ENCODE measurements around the gene PRRT3. TPM values are rescaled to one million over a fixed set of nuclear protein-coding genes. Genes with fewer than 3 reads are reported as not detected.

PRRT3 gene
- total and polyA plus RNA-seq, 9 of the 15 experiments (the other 6 are each of a cell fraction or from before 2014, with no cell fraction given), result 0.06 to 1.9 (median 1.2) TPM

DNA sequence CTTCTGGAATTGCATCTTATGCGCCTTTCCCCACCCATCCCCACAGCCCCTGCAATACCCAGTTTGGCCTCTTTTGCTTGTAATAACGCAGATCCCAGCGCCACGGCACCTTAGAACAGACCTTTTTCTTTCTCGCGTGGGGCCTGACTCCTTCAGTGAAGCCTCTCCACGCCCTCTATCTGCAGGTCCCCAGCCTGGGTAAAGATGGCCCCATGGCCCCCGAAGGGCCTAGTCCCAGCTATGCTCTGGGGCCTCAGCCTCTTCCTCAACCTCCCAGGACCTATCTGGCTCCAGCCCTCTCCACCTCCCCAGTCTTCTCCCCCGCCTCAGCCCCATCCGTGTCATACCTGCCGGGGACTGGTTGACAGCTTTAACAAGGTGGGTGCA, 18.0 kb downstream of the PRRT3 start (continued):
- TF ChIP-seq, protein P1, sequence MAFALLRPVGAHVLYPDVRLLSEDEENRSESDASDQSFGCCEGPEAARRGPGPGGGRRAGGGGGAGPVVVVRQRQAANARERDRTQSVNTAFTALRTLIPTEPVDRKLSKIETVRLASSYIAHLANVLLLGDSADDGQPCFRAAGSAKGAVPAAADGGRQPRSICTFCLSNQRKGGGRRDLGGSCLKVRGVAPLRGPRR (CRISPR knock-in tag; IDR thresholded peaks at IDR 0.05), result 0 out of 2 replicates have a peak, but pooled peaks have one; percentile 15
- TF ChIP-seq MYC (IDR thresholded peaks at IDR 0.05; ENCODE audit: low read depth, low read length) (no peak), MYC (CRISPR knock-in tag; IDR thresholded peaks at IDR 0.05; ENCODE audit: borderline replicate concordance, low read depth) (no peak), ZNF133 (CRISPR knock-in tag; IDR thresholded peaks at IDR 0.05) (no peak), TRIM28 (IDR thresholded peaks at IDR 0.05) (no peak), NFATC3 (IDR thresholded peaks at IDR 0.05) (no peak), ZNF184 (CRISPR knock-in tag; IDR thresholded peaks at IDR 0.05) (no peak), HNRNPUL1 (IDR thresholded peaks at IDR 0.05; ENCODE audit: low read length) (no peak), E2F3 (CRISPR knock-in tag; IDR thresholded peaks at IDR 0.05) (no peak), CSDE1 (IDR thresholded peaks at IDR 0.05) (no peak), ARNT (IDR thresholded peaks at IDR 0.05) (0 out of 4 replicates have a peak, but pooled peaks of 1 of the 2 experiments have one; percentile 1), ZC3H4 (CRISPR knock-in tag; IDR thresholded peaks at IDR 0.05; ENCODE audit: borderline replicate concordance) (peak; percentile 79; the same call in 1 of the 2 replicates), DACH1 (IDR thresholded peaks at IDR 0.05; ENCODE audit: partially characterized antibody) (peak; percentile 17), KAT2B (IDR thresholded peaks at IDR 0.05; ENCODE audit: low read depth, low read length) (no peak), ZNF282 (CRISPR knock-in tag; IDR thresholded peaks at IDR 0.05) (no peak), MTF1 (CRISPR knock-in tag; IDR thresholded peaks at IDR 0.05; ENCODE audit: borderline replicate concordance) (no peak), ZNF224 (CRISPR knock-in tag; IDR thresholded peaks at IDR 0.05) (no peak), PHB (CRISPR knock-in tag; IDR thresholded peaks at IDR 0.05) (no peak)
- TF ChIP-seq, protein P2, sequence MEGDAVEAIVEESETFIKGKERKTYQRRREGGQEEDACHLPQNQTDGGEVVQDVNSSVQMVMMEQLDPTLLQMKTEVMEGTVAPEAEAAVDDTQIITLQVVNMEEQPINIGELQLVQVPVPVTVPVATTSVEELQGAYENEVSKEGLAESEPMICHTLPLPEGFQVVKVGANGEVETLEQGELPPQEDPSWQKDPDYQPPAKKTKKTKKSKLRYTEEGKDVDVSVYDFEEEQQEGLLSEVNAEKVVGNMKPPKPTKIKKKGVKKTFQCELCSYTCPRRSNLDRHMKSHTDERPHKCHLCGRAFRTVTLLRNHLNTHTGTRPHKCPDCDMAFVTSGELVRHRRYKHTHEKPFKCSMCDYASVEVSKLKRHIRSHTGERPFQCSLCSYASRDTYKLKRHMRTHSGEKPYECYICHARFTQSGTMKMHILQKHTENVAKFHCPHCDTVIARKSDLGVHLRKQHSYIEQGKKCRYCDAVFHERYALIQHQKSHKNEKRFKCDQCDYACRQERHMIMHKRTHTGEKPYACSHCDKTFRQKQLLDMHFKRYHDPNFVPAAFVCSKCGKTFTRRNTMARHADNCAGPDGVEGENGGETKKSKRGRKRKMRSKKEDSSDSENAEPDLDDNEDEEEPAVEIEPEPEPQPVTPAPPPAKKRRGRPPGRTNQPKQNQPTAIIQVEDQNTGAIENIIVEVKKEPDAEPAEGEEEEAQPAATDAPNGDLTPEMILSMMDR (IDR thresholded peaks at IDR 0.05 in 2 of 3, conservative IDR thresholded peaks at IDR 0.05 in 1 of 3; ENCODE audit: insufficient read depth in 2 of 3, low read depth in 1 of 3, low read length in 3 of 3), result peak; percentile 31 to 50 (median 34); a peak in 5 of 6 replicates
- TF ChIP-seq, protein P3, sequence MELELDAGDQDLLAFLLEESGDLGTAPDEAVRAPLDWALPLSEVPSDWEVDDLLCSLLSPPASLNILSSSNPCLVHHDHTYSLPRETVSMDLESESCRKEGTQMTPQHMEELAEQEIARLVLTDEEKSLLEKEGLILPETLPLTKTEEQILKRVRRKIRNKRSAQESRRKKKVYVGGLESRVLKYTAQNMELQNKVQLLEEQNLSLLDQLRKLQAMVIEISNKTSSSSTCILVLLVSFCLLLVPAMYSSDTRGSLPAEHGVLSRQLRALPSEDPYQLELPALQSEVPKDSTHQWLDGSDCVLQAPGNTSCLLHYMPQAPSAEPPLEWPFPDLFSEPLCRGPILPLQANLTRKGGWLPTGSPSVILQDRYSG (tag; conservative IDR thresholded peaks at IDR 0.05; ENCODE audit: low read depth), result no peak
- TF ChIP-seq, protein P4, sequence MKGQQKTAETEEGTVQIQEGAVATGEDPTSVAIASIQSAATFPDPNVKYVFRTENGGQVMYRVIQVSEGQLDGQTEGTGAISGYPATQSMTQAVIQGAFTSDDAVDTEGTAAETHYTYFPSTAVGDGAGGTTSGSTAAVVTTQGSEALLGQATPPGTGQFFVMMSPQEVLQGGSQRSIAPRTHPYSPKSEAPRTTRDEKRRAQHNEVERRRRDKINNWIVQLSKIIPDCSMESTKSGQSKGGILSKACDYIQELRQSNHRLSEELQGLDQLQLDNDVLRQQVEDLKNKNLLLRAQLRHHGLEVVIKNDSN (CRISPR knock-in tag; IDR thresholded peaks at IDR 0.05), result peak; percentile 27; the same call in 1 of the 2 replicates
- TF ChIP-seq, protein P5, sequence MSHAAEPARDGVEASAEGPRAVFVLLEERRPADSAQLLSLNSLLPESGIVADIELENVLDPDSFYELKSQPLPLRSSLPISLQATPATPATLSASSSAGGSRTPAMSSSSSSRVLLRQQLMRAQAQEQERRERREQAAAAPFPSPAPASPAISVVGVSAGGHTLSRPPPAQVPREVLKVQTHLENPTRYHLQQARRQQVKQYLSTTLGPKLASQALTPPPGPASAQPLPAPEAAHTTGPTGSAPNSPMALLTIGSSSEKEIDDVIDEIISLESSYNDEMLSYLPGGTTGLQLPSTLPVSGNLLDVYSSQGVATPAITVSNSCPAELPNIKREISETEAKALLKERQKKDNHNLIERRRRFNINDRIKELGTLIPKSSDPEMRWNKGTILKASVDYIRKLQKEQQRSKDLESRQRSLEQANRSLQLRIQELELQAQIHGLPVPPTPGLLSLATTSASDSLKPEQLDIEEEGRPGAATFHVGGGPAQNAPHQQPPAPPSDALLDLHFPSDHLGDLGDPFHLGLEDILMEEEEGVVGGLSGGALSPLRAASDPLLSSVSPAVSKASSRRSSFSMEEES (CRISPR knock-in tag; IDR thresholded peaks at IDR 0.05), result no peak
- TF ChIP-seq, protein P6, sequence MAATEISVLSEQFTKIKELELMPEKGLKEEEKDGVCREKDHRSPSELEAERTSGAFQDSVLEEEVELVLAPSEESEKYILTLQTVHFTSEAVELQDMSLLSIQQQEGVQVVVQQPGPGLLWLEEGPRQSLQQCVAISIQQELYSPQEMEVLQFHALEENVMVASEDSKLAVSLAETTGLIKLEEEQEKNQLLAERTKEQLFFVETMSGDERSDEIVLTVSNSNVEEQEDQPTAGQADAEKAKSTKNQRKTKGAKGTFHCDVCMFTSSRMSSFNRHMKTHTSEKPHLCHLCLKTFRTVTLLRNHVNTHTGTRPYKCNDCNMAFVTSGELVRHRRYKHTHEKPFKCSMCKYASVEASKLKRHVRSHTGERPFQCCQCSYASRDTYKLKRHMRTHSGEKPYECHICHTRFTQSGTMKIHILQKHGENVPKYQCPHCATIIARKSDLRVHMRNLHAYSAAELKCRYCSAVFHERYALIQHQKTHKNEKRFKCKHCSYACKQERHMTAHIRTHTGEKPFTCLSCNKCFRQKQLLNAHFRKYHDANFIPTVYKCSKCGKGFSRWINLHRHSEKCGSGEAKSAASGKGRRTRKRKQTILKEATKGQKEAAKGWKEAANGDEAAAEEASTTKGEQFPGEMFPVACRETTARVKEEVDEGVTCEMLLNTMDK (IDR thresholded peaks at IDR 0.05; ENCODE audit: borderline replicate concordance, insufficient read depth, low read depth, low read length, poor library complexity, severe bottlenecking), result peak; percentile 12

Measured in K562 (cell line).